Trophoblast cell (in vitro differentiated cells and primary cell): ENCODE data around the gene QRSL1.

ENCODE experiments used
- DNase-seq, 2 donors: peaks; one replicate each; pipeline ENCODE4 v3.0.0-alpha.2; 2016
- H2AFZ ChIP-seq: 2 replicates; pipeline ENCODE4 v1.6.1; 2013; ENCODE audit warnings: low read length, moderate library complexity, mild to moderate bottlenecking; ENCODE audit not compliant: insufficient read depth, poor library complexity
- H2AK5ac ChIP-seq: 2 replicates; pipeline ENCODE4 v1.6.1; 2013; ENCODE audit warnings: mild to moderate bottlenecking, low read length
- H2BK120ac ChIP-seq: 2 replicates; pipeline ENCODE4 v1.6.1; 2013; ENCODE audit warnings: low read length, mild to moderate bottlenecking, moderate library complexity; ENCODE audit not compliant: insufficient read depth, poor library complexity
- H2BK12ac ChIP-seq: 2 replicates; pipeline ENCODE4 v1.6.1; 2013; ENCODE audit warnings: mild to moderate bottlenecking, low read length, moderate library complexity
- H2BK5ac ChIP-seq: 2 replicates; pipeline ENCODE4 v1.6.1; 2013; ENCODE audit warnings: low read length, low read depth, moderate library complexity, mild to moderate bottlenecking; ENCODE audit not compliant: poor library complexity
- H3K14ac ChIP-seq: 2 replicates; pipeline ENCODE4 v1.6.1; 2013; ENCODE audit warnings: mild to moderate bottlenecking, low read length
- H3K18ac ChIP-seq: 2 replicates; pipeline ENCODE4 v1.6.1; 2013; ENCODE audit warnings: mild to moderate bottlenecking, low read length
- H3K23ac ChIP-seq: 2 replicates; pipeline ENCODE4 v1.6.1; 2013; ENCODE audit warnings: low read length
- H3K27ac ChIP-seq: 2 replicates; pipeline ENCODE4 v1.5.1; 2013; ENCODE audit warnings: low read depth, mild to moderate bottlenecking, inconsistent platforms, low read length, moderate library complexity
- H3K27me3 ChIP-seq: 2 replicates; pipeline ENCODE4 v1.6.1; 2013; ENCODE audit warnings: inconsistent platforms, mild to moderate bottlenecking, low read length, moderate library complexity; ENCODE audit not compliant: insufficient read depth
- H3K36me3 ChIP-seq, 2 experiments: 1 replicate in 1 of 2; 2 replicates in 1 of 2; pipeline ENCODE4 v1.6.1; 2013; ENCODE audit warnings: low read length in 2 of 2, mild to moderate bottlenecking in 2 of 2, moderate library complexity in 1 of 2; ENCODE audit not compliant: insufficient read depth in 2 of 2, control insufficient read depth in 1 of 2
- H3K4ac ChIP-seq: 2 replicates; pipeline ENCODE4 v1.6.1; 2013; ENCODE audit warnings: low read depth, mild to moderate bottlenecking, low read length, moderate library complexity
- H3K4me1 ChIP-seq, 2 experiments: 1 replicate in 1 of 2; 2 replicates in 1 of 2; pipeline ENCODE4 v1.6.1; 2013; ENCODE audit warnings: low read length in 2 of 2, mild to moderate bottlenecking in 2 of 2, moderate library complexity in 1 of 2; ENCODE audit not compliant: insufficient read depth in 2 of 2, control insufficient read depth in 1 of 2
- H3K4me2 ChIP-seq: 2 replicates; pipeline ENCODE4 v1.6.1; 2013; ENCODE audit warnings: inconsistent platforms, mild to moderate bottlenecking, low read length, moderate library complexity
- H3K4me3 ChIP-seq: 2 replicates; pipeline ENCODE4 v1.5.1; 2013; ENCODE audit warnings: mild to moderate bottlenecking, low read depth, low read length, inconsistent platforms
- H3K79me1 ChIP-seq: one replicate; pipeline ENCODE4 v1.6.1; 2013; ENCODE audit warnings: low read length
- H3K79me2 ChIP-seq: 2 replicates; pipeline ENCODE4 v1.6.1; 2013; ENCODE audit warnings: low read length, mild to moderate bottlenecking; ENCODE audit not compliant: control insufficient read depth, insufficient read depth, poor library complexity
- H3K9ac ChIP-seq: 2 replicates; pipeline ENCODE4 v1.6.1; 2013; ENCODE audit warnings: mild to moderate bottlenecking, low read length
- H3K9me3 ChIP-seq: 2 replicates; pipeline ENCODE4 v1.6.1; 2013; ENCODE audit warnings: low read depth, mild to moderate bottlenecking, control low read depth, inconsistent platforms, low read length; ENCODE audit not compliant: insufficient read depth
- H4K12ac ChIP-seq: 2 replicates; pipeline ENCODE4 v1.6.1; 2013; ENCODE audit warnings: low read depth, mild to moderate bottlenecking, low read length, moderate library complexity
- H4K8ac ChIP-seq: 2 replicates; pipeline ENCODE4 v1.6.1; 2013; ENCODE audit warnings: low read depth, mild to moderate bottlenecking, low read length, moderate library complexity
- H4K91ac ChIP-seq: one replicate; pipeline ENCODE4 v1.6.1; 2013; ENCODE audit warnings: low read depth, mild to moderate bottlenecking, low read length, moderate library complexity
- WGBS: extraction: QIAGEN DNeasy Blood & Tissue Kit; methylation state at CpG from one replicate; pipeline ENCODE4 v1.1.7; 2013; ENCODE audit warnings: missing lambda C conversion rate; ENCODE audit not compliant: insufficient read length, insufficient coverage; ENCODE audit errors: extremely low coverage; 5-methylcytosine and 5-hydroxymethylcytosine counted together

Gene QRSL1

GRCh38 chr6:106591111-106591825 lies 38.1 kb upstream of the QRSL1 start:
- no peak overlapping the region for H3K4ac ChIP-seq
- H3K36me3 ChIP-seq, result peaks cover 0 to 4% of the 10 kb centered on the region in 2 experiments
- no peak overlapping the region for H2BK12ac ChIP-seq

GRCh38 chr6:106599440-106599839 lies 29.9 kb upstream of the QRSL1 start:
- H3K36me3 ChIP-seq, result no peaks in the 10 kb centered on the region

More at GRCh38 chr6:106591111-106591825, 38.1 kb upstream of the QRSL1 start:
- Histone ChIP-seq H2AFZ (no peak overlapping the region), H3K23ac (no peak overlapping the region), H4K12ac (no peak overlapping the region), H4K8ac (no peak overlapping the region), H3K18ac (no peak overlapping the region), H3K9ac (no peak overlapping the region), H3K4me3 (no peak overlapping the region), H2AK5ac (no peak overlapping the region), H4K91ac (peak overlapping the region; percentile 12), H3K4me1 (peaks cover 3 to 5% of the 10 kb centered on the region in 2 experiments), H3K4me2 (no peak overlapping the region), H3K14ac (no peak overlapping the region), H3K9me3 (no peaks in the 10 kb centered on the region), H3K27ac (peak overlapping the region; percentile 23), H2BK120ac (no peak overlapping the region), H3K79me1 (peaks cover 2% of the 10 kb centered on the region), H3K79me2 (no peaks in the 10 kb centered on the region), H2BK5ac (no peak overlapping the region), H3K27me3 (no peaks in the 10 kb centered on the region)
- WGBS, result no CpG with 5 or more reads among the region's 3 CpGs
- peak; percentile 66 to 77 for DNase-seq

GRCh38 chr6:106600329-106600728 lies 29.0 kb upstream of the QRSL1 start:
- no peak overlapping the region for H3K9ac ChIP-seq
- H3K79me1 ChIP-seq, result no peaks in the 10 kb centered on the region
- H2BK120ac ChIP-seq, result no peak overlapping the region
- H3K4me2 ChIP-seq, result no peak overlapping the region
- no peak overlapping the region for H4K8ac ChIP-seq
- H3K4ac ChIP-seq, result no peak overlapping the region
- WGBS, result no CpG with 5 or more reads among the region's 2 CpGs
- no peak overlapping the region for H3K18ac ChIP-seq
- no peak for DNase-seq
- H4K91ac ChIP-seq, result no peak overlapping the region
- no peak overlapping the region for H3K23ac ChIP-seq
- H2AK5ac ChIP-seq, result no peak overlapping the region
- no peaks in the 10 kb centered on the region for H3K9me3 ChIP-seq
- no peak overlapping the region for H2AFZ ChIP-seq
- H3K79me2 ChIP-seq, result no peaks in the 10 kb centered on the region
- no peak overlapping the region for H3K4me3 ChIP-seq
- no peak overlapping the region for H3K14ac ChIP-seq
- H2BK5ac ChIP-seq, result no peak overlapping the region
- H3K36me3 ChIP-seq, result no peaks in the 10 kb centered on the region
- no peak overlapping the region for H3K27ac ChIP-seq
- H3K27me3 ChIP-seq, result no peaks in the 10 kb centered on the region
- no peak overlapping the region for H2BK12ac ChIP-seq
- no peak overlapping the region for H4K12ac ChIP-seq
- H3K4me1 ChIP-seq, result no peaks in the 10 kb centered on the region

More at GRCh38 chr6:106599440-106599839, 29.9 kb upstream of the QRSL1 start:
- H2AK5ac ChIP-seq, result no peak overlapping the region
- no peak overlapping the region for H3K27ac ChIP-seq
- H3K27me3 ChIP-seq, result no peaks in the 10 kb centered on the region
- no peaks in the 10 kb centered on the region for H3K9me3 ChIP-seq
- no peak overlapping the region for H2BK5ac ChIP-seq
- no peaks in the 10 kb centered on the region for H3K79me2 ChIP-seq
- no peak overlapping the region for H4K8ac ChIP-seq
- H4K12ac ChIP-seq, result no peak overlapping the region
- no CpG with 5 or more reads among the region's 2 CpGs for WGBS
- no peak overlapping the region for H2BK120ac ChIP-seq
- H3K14ac ChIP-seq, result no peak overlapping the region
- no peak overlapping the region for H3K23ac ChIP-seq
- no peak overlapping the region for H3K9ac ChIP-seq
- H4K91ac ChIP-seq, result no peak overlapping the region
- no peak overlapping the region for H3K4me3 ChIP-seq
- H3K4ac ChIP-seq, result no peak overlapping the region
- H3K4me1 ChIP-seq, result no peaks in the 10 kb centered on the region
- H2BK12ac ChIP-seq, result no peak overlapping the region
- DNase-seq, result no peak
- no peaks in the 10 kb centered on the region for H3K79me1 ChIP-seq
- no peak overlapping the region for H2AFZ ChIP-seq
- no peak overlapping the region for H3K18ac ChIP-seq
- no peak overlapping the region for H3K4me2 ChIP-seq

- H3K9me3 ChIP-seq, result no peaks in the 10 kb centered on the region
Measured at GRCh38 chr6:106608080-106608668, 21.2 kb upstream of the QRSL1 start.

More at GRCh38 chr6:106608080-106608668, 21.2 kb upstream of the QRSL1 start:
- no peak overlapping the region for H2BK12ac ChIP-seq
- WGBS, result no CpG with 5 or more reads among the region's 2 CpGs
- no peak overlapping the region for H4K91ac ChIP-seq
- H4K12ac ChIP-seq, result no peak overlapping the region
- H3K36me3 ChIP-seq, result peaks cover 0 to 2% of the 10 kb centered on the region in 2 experiments
- H4K8ac ChIP-seq, result no peak overlapping the region
- H3K4me1 ChIP-seq, result no peaks in the 10 kb centered on the region
- no peak overlapping the region for H3K23ac ChIP-seq
- no peak overlapping the region for H3K14ac ChIP-seq
- DNase-seq, result peak; percentile 40 to 91
- no peak overlapping the region for H3K9ac ChIP-seq
- H2BK120ac ChIP-seq, result no peak overlapping the region
- no peaks in the 10 kb centered on the region for H3K79me1 ChIP-seq
- H3K4ac ChIP-seq, result no peak overlapping the region
- no peak overlapping the region for H3K27ac ChIP-seq
- H3K79me2 ChIP-seq, result no peaks in the 10 kb centered on the region
- no peak overlapping the region for H2AK5ac ChIP-seq
- no peak overlapping the region for H3K18ac ChIP-seq
- no peak overlapping the region for H2AFZ ChIP-seq
- no peak overlapping the region for H3K4me2 ChIP-seq
- no peak overlapping the region for H2BK5ac ChIP-seq
- H3K27me3 ChIP-seq, result no peaks in the 10 kb centered on the region
- no peak overlapping the region for H3K4me3 ChIP-seq
